GM18498 (cell line): Measurements from ENCODE around the gene LENEP.

ENCODE experiments used
- ATAC-seq: cut with Tn5 transposase; IDR thresholded peaks from one replicate; pipeline ENCODE4 v1.9.1; 2021; ENCODE audit warnings: mild to moderate bottlenecking, moderate library complexity; ENCODE audit not compliant: unreplicated experiment

Gene LENEP

GRCh38 chr1:155009742-155010141, 16.4 kb downstream of the LENEP start:
- no peak for ATAC-seq

- ATAC-seq: no peak
Measured at GRCh38 chr1:155010211-155010918, 17.0 kb downstream of the LENEP start.

GRCh38 chr1:155011004-155011416, 17.6 kb downstream of the LENEP start:
- ATAC-seq: no peak

- ATAC-seq: no peak
Measured at GRCh38 chr1:155011437-155012025, 18.1 kb downstream of the LENEP start.

GRCh38 chr1:155012026-155012546, 18.7 kb downstream of the LENEP start:
- ATAC-seq: no peak

GRCh38 chr1:155012776-155013602, 19.6 kb downstream of the LENEP start:
- no peak for ATAC-seq

- ATAC-seq: no peak
Measured at GRCh38 chr1:155013632-155014031, 20.2 kb downstream of the LENEP start.

- no peak for ATAC-seq
Measured at GRCh38 chr1:155014709-155015508, 21.5 kb downstream of the LENEP start.

- ATAC-seq: no peak
Measured at GRCh38 chr1:155015527-155016230, 22.3 kb downstream of the LENEP start.

- ATAC-seq: no peak
Measured at GRCh38 chr1:155016231-155016831, 22.9 kb downstream of the LENEP start.

- peak; percentile 77 for ATAC-seq
Measured at GRCh38 chr1:155017041-155017945, 23.9 kb downstream of the LENEP start.

GRCh38 chr1:155017946-155018316, 24.5 kb downstream of the LENEP start:
- ATAC-seq: no peak

GRCh38 chr1:155018617-155019348, 25.4 kb downstream of the LENEP start:
- ATAC-seq: no peak

- no peak for ATAC-seq
Measured at GRCh38 chr1:155019377-155020245, 26.2 kb downstream of the LENEP start.

- ATAC-seq: no peak
Measured at GRCh38 chr1:155022136-155022926, 28.9 kb downstream of the LENEP start.

GRCh38 chr1:155022927-155023236, 29.5 kb downstream of the LENEP start:
- ATAC-seq: no peak

GRCh38 chr1:155023627-155024026, 30.2 kb downstream of the LENEP start:
- no peak for ATAC-seq
